GM19238 (cell line): ENCODE data around the gene TMCC1.
"Not testable (repeated sequence)": the region's sequence is repeated elsewhere in the genome, so short reads cannot be mapped to it uniquely, and the experiment has no call there.

Experiments
- DNase-seq: peaks from one replicate; pipeline ENCODE4 v3.0.0; 2011; ENCODE audit warnings: low spot score; ENCODE audit not compliant: insufficient read length

The TMCC1 gene

DNA sequence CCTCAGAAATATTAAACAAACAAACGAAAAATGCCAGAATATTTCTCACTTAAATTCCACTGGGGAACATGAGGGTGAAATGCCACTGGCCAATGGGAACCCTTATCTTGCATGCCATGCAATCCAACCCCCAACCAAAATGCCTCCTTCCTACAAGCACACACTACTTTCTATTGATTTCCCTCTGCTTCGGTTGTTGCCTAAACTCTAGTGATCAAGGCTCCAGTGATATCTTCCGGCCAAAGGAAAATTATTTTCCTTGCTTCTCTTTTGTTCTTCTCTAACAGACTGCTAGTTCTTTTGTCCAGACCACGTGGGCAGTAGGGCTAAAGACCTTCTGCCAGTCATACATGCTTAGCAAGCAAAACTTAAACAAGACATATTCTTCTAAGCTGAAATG is 115.7 kb downstream of the TMCC1 start:
- DNase-seq, result no peak

DNA sequence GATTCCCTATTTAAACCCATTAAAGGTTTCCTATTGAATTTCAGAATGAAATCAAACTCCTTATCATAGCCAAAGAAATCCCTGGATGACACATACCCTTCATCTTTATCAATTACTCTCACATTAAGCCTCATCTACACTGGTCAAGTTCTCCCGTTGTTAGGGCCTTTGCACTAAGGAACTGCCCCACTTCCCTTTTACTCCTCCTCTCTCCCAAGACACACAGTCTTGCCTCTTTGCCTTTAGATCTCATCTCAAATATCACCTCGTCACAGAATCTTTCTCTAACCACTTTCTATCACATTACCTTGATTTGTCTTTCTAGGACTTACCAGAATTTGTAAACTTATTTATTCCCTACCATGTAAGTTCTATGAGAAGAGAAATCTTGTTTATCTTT is 117.6 kb downstream of the TMCC1 start:
- DNase-seq, result no peak

DNA sequence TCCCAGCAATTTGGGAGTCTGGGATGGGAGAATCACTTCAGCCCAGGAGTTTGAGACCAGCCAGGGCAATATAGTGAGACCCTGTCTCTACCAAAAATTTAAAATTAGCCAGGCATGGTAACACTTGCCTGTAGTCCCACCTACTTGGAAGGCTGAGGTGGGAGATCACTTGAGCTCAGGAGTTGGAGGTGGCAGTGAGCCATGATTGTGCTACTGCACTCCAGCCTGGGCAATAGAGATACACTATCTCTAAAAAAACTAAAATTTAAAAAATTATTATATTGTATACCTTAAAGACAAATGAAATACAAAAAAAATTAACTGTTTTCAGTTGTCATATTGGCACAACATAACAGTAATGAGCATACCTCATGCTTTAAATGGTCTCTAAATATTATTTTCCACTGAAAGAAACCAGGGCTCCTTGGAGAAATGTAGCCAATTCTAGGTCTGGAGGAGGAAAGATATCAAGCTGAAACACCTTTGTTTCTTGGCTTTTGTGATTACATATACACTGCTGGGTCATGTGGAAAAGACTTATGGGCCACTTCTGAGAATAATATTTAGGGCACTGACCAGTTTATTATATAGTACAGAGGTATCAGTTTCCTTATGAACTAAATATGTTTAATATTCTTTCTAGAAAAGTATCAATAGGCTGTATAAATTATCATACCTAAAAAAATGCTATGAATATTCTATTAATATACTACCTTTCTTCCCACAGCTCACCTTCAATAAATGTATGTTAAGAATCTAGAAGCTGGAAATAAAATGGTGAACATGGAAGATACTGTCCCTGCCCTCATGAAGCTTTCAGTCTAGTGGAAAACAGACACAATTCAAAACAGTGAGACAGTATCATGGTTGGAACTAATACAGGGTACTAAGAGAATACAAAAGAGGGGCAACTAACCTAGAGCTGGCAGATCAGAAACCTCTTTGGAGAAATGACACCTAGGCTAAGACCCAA is 119.5 kb downstream of the TMCC1 start:
- DNase-seq, result no peak

DNA sequence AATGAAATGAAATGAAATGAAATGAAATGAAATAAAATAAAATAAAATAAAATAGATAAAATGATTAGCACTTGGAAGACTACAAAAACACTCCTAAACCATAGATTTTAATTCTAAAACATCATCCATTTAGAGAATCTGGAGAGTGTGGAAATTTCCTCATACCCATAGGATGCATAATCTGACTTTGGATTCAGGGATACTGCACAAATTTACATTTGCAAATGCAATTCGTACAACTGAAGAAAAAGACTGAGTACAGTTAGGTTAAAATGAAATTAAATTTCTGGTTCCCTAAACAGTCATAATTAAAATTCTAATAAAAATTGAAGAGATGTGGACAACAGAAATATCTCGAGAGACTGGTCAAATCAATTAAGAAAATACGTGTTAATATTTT is 122.9 kb downstream of the TMCC1 start:
- no peak for DNase-seq

DNA sequence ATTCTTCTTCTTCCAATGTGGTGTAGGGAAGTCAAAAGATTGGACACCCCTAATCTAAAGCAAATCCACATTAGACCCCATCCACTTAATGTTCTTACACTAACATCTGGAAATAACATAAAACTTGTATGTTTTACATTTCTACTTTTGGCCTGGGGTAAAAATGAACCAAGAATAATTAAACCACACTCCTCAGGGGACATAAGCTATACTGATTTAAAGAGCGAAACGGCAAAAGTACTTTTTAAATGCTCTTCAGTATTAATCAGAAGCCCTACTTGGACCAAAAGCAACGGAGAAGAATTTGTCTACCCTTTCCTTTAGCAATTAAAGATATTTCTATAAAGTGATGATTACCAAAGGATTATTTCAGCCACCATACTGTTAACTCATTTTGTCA is 123.9 kb downstream of the TMCC1 start:
- no peak for DNase-seq

DNA sequence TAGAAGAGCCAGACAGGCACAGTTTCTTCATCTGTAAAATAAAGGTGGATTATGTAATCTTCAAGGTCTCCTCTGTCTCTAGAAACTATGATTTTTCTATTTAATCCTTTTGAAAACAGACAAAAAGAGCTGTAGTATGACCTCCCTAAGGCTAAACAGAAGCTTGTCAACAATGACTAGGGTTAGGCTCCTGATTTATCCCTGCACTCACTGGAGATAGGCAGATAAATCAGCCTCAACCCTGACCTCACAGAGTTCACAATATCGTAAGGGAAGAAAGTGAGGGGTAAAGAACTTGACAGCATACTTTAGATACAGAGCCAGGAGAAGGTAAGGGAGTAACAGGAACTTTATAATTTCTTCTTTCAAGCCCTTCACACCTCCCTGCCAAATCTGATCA is 124.8 kb downstream of the TMCC1 start:
- DNase-seq, result no peak

DNA sequence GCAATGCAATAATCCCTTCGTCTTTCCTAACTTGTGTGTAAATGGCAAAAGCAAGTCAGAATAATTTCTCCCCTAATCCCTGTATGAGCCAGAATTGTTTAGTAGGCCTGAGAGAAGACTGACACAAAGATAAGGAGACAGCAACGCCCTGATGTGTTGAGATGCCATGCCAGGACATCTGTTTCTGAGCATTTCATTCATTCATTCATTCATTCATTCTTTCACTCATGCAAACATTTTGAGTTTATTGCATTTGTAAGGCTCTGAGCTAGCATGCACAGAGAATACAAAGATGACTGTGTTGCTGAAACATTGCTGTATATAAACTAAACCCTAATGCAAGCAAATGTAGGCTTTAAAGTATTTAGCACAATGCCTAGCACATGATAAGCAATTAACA is 127.4 kb downstream of the TMCC1 start:
- DNase-seq, result no peak

DNA sequence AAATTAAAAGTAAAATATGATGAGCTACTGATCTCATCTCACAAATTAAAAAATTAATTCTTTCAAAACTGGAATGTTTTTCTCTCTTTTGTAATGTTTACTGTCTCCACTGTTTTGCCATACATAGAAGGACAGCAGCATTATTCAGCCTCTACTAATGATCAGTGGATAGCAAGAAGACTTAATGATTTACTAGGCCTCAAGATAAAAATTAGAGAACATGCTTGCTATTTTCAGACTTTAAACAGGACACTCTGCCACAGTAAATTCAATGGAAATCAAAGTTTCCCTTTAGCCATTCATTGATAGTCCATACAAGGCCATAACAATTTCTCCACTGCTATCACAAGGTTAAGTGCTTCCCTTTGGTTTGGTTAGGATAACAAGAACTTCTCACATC is 129.4 kb downstream of the TMCC1 start:
- no peak for DNase-seq

DNA sequence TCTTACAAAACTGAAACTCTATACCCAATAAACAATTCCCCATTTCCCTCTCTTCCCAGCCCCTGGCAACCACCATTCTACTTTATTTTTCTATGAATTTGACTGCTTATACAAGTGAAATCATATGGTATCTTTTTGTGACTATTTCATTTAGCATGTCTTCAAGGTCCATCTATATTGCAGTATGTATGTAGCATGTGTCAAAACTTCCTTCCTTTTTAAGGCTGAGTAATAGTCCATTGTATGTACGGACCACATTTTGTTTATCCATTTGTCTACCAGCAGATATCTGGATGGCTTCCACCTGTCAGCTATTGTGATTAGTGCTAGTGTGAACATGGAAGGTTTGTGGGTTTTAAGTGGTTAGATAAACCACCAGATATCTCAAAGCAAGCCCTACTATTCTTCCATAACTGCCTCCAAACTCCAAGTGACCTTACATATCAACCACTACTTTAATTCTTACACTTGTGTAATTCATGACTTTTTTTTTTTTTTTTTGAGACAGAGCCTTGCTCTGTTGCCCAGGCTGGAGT is 134.7 kb downstream of the TMCC1 start:
- DNase-seq, result no peak

DNA sequence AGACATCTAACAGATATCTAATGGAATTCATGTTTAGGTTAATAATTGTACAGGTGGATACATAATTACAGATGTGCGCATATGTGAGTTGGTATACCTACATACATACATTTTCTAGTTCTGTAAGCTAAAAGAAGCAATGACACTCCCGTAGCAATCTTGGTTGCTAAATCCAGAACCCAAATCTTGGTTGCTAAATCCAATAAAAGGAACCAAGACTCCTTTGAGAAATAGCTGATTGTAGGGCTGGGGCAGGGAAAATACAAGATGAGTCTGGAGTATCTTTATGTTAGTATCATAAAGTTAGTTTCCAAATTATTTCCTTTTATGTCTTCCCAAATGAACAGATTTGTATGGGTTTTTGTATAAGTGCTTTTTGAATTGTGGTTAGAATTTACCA is 135.2 kb downstream of the TMCC1 start:
- no peak for DNase-seq

DNA sequence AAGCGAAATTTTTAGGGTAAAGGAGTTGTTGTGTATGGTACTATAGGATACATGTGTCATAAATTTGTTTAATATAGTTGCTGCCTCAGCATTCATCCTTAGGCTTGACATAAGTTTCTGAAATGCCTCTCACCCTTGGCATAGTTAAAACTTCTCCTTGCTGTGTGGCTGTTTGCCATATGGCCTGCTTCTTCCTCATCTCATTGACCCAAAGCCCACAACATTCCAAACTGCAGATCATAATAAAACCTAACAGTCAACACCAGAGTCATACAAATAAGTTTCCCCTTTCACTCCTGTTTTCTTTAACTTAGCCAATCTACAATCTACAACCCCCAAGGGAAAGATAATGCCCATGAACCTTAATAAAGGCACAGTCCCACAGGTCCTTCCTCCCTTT is 136.6 kb downstream of the TMCC1 start:
- no peak for DNase-seq

DNA sequence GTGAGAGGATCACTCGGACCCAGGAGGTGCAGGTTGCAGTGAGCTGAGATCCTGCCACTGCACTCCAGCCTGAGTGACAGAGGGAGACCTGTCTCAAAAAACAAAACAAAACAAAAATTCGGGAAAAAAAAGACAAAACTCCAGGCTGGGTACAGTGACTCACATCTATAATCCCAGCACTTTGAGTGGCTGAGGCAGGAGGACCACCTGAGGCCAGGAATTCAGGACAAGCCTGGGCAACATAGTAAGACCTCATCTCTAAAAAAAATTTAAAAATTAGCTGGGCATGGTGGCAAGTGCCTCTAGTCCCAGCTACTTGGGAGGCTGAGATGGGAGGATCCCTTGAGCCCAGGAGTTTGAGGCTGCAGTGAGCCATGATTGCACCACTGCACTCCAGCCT is 142.4 kb downstream of the TMCC1 start:
- not testable (repeated sequence) for DNase-seq

DNA sequence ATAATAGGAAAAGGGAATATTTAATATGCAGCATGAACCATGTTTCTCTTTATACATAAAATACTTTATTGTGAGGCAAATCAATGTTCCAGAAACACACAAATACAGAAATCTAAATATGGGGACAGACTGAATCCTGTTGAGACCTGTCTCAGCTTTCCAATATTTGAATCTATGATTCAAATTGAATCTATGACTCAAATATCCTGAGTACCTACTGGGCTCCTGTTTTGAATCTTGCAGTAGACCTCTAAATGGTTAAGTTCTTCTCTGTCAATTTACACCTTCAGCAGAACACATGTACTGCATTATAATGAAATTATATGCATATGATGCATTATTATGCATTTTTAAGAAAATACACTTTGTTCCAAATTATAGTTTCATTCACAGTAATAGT is 143.8 kb downstream of the TMCC1 start:
- DNase-seq, result no peak

DNA sequence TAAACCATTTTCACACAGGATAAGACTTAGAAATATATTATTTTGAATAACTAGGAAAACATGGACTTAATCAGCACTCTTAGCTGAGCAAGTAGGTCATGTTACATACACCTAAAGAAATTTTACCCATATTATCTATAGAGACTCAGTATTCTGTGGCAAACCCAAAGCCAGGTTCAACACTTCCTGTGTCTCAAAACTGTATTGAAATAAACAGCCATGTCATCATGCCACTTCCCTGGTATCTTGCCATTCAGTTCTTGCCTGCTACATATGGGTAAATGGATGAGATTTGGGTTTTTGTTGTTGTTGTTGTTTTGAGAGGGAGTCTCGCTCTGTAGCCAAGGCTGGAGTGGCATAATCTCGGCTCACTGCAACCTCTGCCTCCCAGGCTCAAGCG is 145.5 kb downstream of the TMCC1 start:
- no peak for DNase-seq

DNA sequence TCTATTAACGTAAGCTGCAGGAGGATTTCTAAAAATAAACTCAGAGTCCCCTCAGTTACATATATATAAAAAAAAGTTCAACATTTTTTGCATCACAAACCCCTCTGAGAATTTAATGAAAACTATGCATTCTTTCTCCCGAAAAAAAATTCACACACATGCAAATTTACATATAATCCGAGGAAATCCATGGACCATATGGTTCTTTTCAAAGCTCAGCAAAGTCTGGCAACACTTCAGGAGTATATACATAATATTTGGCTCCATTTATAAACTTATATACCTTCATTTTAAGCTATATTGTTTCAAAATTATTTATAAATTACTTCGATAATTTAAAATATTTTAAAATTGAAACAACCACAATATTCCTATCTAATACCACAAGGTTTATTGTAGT is 146.4 kb downstream of the TMCC1 start:
- DNase-seq, result no peak

DNA sequence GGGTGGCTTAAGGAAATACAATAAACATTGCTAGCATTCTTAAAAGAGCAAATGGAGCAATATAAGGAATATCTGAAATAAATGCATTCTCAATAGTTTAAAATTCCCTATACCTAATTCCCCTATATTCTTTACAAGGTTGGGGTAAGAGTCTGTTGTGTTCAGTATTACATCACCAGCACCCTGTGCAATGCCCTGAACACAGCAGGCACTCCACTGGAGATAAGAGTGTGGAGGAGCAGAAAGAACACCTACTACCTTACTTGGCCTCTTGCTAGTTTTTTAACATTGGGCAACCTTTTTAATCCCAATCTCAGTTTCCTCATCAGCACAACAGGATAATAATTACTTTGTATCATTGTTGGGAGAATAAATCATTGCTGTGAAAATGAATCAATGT is 146.9 kb downstream of the TMCC1 start:
- DNase-seq, result no peak

DNA sequence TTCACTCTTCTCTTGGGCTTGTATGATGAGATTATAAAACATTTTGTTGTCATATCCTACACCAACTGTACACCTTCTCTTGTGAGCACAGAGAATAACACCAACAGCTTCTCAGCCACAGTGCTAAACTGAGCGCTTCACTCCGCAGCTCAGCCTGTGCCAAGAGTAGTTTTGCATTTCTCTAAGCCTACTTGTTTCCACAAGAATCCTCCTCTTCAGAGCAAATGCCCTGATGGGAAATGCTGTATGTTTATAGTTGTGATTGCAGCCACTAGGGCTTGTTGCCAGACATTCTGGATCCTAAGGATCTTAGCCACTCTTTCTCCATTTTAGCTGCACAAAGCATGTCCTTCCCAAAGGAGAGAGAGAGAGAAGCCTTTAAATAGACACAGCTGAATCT is 148.3 kb downstream of the TMCC1 start:
- no peak for DNase-seq

DNA sequence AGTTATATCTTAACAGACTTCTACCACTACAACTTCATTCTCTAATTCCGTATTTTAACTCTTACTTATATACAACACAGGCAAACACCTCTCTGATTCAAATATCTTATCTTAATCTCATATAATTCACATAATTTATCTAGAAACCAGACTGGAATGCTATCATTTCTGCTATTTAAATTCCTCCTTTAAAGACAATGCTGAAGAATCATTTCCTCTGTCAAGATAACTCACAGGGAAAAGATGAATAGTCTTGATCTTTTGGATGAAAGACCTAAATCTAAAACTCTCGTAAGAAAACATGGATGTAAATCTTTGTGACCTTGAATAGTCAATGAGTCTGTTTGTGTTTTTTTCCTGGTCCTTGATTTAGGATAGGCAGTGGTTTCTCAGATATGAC is 151.7 kb downstream of the TMCC1 start:
- DNase-seq, result no peak

DNA sequence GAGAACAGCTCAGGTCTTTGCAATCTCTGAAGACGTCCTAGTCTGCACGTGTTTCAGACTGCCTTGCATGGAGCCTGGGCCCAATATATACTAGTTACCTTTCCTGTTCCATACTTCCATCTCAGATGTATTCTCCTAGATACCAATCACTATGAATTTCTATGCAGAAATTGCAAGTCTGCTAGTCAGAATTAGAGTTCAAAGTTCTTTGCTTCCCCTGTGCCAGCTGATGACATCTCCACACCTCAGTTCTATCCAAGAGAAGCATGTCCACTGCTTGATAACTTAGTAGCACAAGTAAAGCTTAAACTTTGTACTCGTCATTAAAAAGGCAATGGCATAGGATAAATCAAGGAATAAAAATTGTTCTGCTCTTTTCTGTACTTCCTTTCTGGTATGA is 153.4 kb downstream of the TMCC1 start:
- no peak for DNase-seq

DNA sequence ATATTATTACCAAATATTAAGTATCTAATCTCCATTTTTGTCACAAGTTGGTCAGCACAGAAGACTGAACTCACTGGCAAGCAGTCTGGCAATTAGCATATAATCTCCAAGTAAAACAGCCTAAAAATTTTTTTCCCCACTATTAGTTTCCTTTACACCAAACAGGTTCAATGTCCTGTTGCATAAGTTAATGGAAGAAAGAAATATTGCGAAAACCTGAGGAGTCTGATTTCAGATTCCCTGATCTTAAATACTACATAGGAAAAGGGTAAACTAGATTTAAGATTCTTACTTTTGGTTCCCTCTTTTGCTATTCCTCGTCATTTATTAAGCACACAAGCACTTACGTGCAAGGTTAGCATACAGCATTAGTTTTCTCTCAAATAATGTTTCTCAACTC is 153.9 kb downstream of the TMCC1 start:
- DNase-seq, result no peak

DNA sequence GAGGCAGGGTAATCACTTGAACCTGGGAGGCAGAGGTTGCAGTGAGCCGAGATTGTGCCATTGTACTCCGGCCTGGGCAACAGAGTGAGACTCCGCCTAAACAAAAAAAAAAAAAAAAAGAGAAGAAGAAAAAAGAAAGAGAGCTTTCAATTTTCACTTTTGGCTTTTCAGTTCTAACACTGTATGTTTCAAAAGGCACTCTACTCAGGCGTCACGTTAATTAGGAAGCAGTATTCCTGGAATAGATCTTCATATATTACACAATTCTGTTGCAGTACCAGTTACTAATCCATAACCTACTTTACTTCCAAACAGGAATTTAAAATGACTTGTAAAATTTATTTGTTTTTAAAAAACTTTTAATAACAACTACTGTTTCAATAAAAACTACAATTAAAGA is 155.3 kb downstream of the TMCC1 start:
- DNase-seq, result no peak

DNA sequence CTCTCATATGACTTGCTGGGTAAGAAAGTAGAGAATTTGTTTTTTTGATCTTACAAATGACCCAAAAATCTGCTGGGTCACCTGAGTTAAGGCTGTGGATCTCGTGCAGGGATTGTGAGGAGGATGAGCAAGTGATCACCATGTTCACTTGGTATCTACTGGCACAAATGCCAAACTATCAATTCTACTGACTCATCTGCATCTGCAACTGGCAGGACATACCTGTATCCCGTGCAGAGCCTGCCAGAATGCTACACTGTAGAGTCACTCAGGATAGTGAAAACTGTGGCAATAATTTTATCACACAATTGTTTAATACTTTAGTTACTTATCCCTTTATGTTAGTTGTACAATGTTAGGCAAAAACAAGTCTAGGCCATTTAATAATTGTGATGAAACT is 157.4 kb downstream of the TMCC1 start:
- DNase-seq, result no peak

DNA sequence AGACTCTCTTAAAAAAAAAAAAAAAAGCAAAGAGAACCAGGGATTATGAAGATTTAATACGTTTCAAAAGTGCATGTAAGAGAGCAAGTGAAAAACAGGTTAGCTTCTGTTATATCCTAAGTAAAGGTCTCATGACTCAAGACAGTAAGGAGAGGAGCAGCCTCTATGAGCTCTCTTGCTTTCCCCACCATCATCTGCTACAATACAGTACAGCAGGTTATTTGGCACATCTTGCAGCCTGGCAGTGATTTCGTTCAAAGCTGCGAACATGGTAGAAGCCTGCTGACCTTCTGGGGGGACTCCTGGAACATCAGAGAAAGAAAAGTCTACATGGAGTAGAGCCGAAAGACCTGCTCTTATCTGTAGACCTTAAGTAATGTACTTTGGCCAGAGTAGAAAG is 157.9 kb downstream of the TMCC1 start:
- no peak for DNase-seq
